HG03108 (cell line): ENCODE measurements around the gene RBM24.

Experiments used
- ATAC-seq: cut with Tn5 transposase; IDR thresholded peaks from one replicate; pipeline ENCODE4 v1.9.1; 2021; ENCODE audit warnings: moderate library complexity; ENCODE audit not compliant: unreplicated experiment

The RBM24 gene

DNA sequence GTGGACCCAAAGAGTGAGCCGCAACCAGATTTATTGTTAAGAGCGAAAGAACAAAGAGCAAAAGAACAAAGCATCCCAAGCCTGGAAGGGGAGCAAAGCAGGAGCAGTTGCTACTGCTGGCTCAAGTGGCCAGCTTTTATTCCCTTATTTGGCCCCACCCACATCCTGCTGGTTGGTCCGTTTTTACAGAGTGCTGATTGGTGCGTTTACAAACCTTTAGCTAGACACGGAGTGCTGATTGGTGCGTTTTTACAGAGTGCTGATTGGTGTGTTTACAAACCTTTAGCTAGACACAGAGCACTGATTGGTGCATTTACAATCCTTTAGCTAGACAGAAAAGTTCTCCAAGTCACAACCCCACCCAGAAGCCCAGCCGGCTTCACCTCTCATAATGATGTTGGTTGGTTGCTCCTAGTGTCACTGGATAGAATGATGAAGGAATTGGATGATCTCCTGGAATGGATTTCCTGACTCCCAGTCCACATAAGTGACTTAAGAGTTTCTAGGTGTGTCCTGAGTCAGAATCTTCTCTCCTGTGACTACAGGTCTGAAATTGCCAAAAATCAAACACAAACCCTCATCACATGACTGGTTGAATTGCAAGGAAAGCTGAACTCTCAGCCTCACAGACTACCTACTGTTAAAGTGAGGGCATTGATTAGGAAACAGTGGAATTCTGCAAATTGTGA lies 60.1 kb downstream of the RBM24 start:
- ATAC-seq, result no peak

DNA sequence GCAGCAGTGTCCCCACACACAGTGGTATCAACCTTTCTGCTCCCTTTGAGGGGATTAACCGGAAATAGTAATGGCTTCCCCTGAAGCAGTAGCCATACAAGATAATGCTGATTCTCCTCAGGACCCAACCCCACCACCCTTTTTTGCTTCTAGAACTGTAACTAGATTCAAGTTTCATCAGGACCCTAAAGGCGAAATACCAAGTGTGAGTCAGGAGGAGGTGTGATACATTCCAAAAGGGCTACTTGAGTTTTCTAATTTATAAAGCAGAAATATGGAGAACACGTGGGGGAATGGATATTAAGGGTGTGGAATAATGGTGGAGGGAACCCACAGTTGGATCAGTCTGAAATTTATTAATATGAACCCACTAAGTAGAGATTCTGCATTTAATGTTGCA lies 60.7 kb downstream of the RBM24 start:
- ATAC-seq, result no peak

DNA sequence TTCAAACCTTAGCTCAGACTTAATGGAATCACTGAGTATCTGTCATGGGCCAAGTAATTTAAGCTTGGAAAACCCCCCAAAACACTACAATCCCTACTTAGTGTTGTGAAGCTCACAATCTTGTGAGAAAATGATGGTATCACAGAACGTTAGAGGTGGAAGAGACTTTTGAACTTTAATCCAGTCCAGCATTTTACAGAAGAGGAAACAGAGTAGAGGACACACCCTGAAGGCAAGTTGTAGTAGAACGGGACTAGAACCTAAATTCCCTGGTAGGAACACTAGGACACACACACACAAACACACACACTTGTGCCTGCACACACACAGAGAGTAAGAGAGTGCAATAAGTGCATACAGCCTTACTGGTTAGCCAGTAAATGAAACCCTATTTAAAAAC lies 62.1 kb downstream of the RBM24 start:
- ATAC-seq, result no peak
